ENCODE measurements around the gene PRKCE.

PRKCE gene

GRCh38 chr2:45782436-45782835 is 131.0 kb downstream of the PRKCE start:
- H3K4me3 ChIP-seq (replicated peaks in 1 of 2; ENCODE audit: low read depth in 2 of 2, low read length in 2 of 2), result no peak overlapping the region
- no peak for DNase-seq (ENCODE audit: low read depth in 2 of 2)
- TF ChIP-seq CTCF (IDR thresholded peaks at IDR 0.05; ENCODE audit: low read depth, low read length), result no peak

- TF ChIP-seq CTCF (IDR thresholded peaks at IDR 0.05; ENCODE audit: low read depth, low read length), result no peak
- H3K4me3 ChIP-seq (replicated peaks in 1 of 2; ENCODE audit: low read depth in 2 of 2, low read length in 2 of 2), result no peak overlapping the region
- DNase-seq (ENCODE audit: low read depth in 2 of 2), result no peak
These were observed 131.5 kb downstream of the PRKCE start for GRCh38 chr2:45782986-45783385.

- TF ChIP-seq CTCF (IDR thresholded peaks at IDR 0.05; ENCODE audit: low read depth, low read length), result no peak
- no peak for DNase-seq (ENCODE audit: low read depth in 2 of 2)
- no peak overlapping the region for H3K4me3 ChIP-seq (replicated peaks in 1 of 2; ENCODE audit: low read depth in 2 of 2, low read length in 2 of 2)
These were observed 134.8 kb downstream of the PRKCE start for GRCh38 chr2:45786030-45786835.

GRCh38 chr2:45786836-45787357 is 135.4 kb downstream of the PRKCE start:
- H3K4me3 ChIP-seq (replicated peaks in 1 of 2; ENCODE audit: low read depth in 2 of 2, low read length in 2 of 2), result no peak overlapping the region
- TF ChIP-seq CTCF (IDR thresholded peaks at IDR 0.05; ENCODE audit: low read depth, low read length), result no peak

GRCh38 chr2:45788401-45788800 is 136.9 kb downstream of the PRKCE start:
- TF ChIP-seq CTCF (IDR thresholded peaks at IDR 0.05; ENCODE audit: low read depth, low read length), result no peak
- no peak for DNase-seq (ENCODE audit: low read depth in 2 of 2)
- no peak overlapping the region for H3K4me3 ChIP-seq (replicated peaks in 1 of 2; ENCODE audit: low read depth in 2 of 2, low read length in 2 of 2)

More at GRCh38 chr2:45786836-45787357, 135.4 kb downstream of the PRKCE start:
- peak; percentile 54 to 65 for DNase-seq (ENCODE audit: low read depth in 2 of 2)

GRCh38 chr2:45789317-45789716 is 137.8 kb downstream of the PRKCE start:
- TF ChIP-seq CTCF (IDR thresholded peaks at IDR 0.05; ENCODE audit: low read depth, low read length), result no peak
- no peak overlapping the region for H3K4me3 ChIP-seq (replicated peaks in 1 of 2; ENCODE audit: low read depth in 2 of 2, low read length in 2 of 2)
- no peak for DNase-seq (ENCODE audit: low read depth in 2 of 2)
